GM12892 (cell line): ENCODE measurements around the gene RNF13.
A peak's percentile ranks its signal among the peaks of the same experiment; 100 is the strongest.

Source experiments
- DNase-seq: peaks from one replicate; pipeline ENCODE4 v3.0.0; 2011; ENCODE audit not compliant: insufficient read length
- FAIRE-seq: peaks from 2 replicates; lab custom pipeline; 2011; peaks lifted over from hg19 to GRCh38; lab: Jason Lieb, UNC
- POLR2A ChIP-seq: IDR thresholded peaks from 2 replicates; pipeline ENCODE4 v1.6.1; 2011; ENCODE audit warnings: low read depth, low read length, control low read depth
- POLR2AphosphoS5 ChIP-seq: IDR thresholded peaks from 2 replicates; pipeline ENCODE4 v1.6.1; 2011; ENCODE audit warnings: low read depth, low read length, control low read depth
- TAF1 ChIP-seq: IDR thresholded peaks from 2 replicates; pipeline ENCODE4 v1.6.1; 2011; ENCODE audit warnings: low read depth, mild to moderate bottlenecking, control low read depth, low read length, borderline replicate concordance

Gene RNF13

DNA sequence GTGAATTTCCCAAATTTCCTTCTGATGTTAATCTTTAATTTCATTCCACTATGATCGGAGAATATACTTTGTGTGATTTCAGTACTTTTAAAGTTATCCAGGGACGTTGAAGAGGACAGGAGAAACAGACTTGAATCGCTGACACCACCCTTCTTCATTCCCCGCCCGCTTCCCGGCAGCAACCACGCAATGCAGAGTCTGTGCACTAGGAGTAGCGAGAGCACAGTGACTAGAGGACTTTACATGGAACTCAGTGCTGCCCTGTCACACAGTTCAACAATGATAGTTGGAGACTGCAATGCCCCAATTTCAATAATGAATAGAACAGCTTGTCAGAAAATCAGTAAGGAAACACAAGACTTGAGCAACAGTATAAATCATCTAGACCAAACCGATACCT lies 73.9 kb downstream of the RNF13 start:
- TF ChIP-seq POLR2A = no peak
- no peak for TF ChIP-seq POLR2AphosphoS5
- no peak for TF ChIP-seq TAF1
- DNase-seq (no peak), FAIRE-seq (no peak)

GRCh38 chr3:149891621-149892020 lies 78.6 kb downstream of the RNF13 start:
- FAIRE-seq = no peak
- no peak for DNase-seq
- TF ChIP-seq TAF1 = no peak
- no peak for TF ChIP-seq POLR2A
- no peak for TF ChIP-seq POLR2AphosphoS5

GRCh38 chr3:149892371-149892770 lies 79.4 kb downstream of the RNF13 start:
- no peak for TF ChIP-seq POLR2AphosphoS5
- TF ChIP-seq POLR2A = no peak
- no peak for TF ChIP-seq TAF1
- FAIRE-seq = no peak
- DNase-seq = no peak

GRCh38 chr3:149894205-149894604 lies 81.2 kb downstream of the RNF13 start:
- TF ChIP-seq POLR2AphosphoS5 (no peak), TAF1 (no peak), POLR2A (no peak)
- FAIRE-seq (no peak), DNase-seq (no peak)

DNA sequence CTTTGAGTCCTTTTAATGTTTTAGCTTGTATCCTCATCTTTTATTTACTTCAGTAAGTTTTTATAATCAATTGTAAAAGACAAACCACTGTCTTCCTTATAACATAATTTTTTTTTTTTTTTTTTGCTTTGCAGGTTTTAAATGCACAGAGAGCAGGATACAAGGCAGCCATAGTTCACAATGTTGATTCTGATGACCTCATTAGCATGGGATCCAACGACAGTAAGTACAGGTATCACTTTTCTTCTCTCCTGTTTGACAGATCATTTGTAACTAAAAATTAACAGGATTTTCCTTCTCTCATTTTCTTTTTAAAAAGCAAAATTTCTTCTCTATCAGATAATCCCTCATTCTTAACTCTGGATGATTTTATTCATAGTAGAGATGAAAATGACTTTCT lies 82.3 kb downstream of the RNF13 start:
- DNase-seq (no peak), FAIRE-seq (no peak)
- TF ChIP-seq POLR2A = no peak
- no peak for TF ChIP-seq TAF1
- no peak for TF ChIP-seq POLR2AphosphoS5

GRCh38 chr3:149895769-149896168 lies 82.8 kb downstream of the RNF13 start:
- TF ChIP-seq POLR2AphosphoS5 (no peak), POLR2A (no peak), TAF1 (no peak)
- no peak for DNase-seq
- FAIRE-seq = no peak

- DNase-seq (no peak), FAIRE-seq (no peak)
- TF ChIP-seq POLR2AphosphoS5 (no peak), TAF1 (no peak), POLR2A (no peak)
Measured at GRCh38 chr3:149898771-149899170, 85.8 kb downstream of the RNF13 start.

GRCh38 chr3:149900322-149900721 lies 87.3 kb downstream of the RNF13 start:
- FAIRE-seq (no peak), DNase-seq (no peak)
- TF ChIP-seq POLR2AphosphoS5 = no peak
- TF ChIP-seq POLR2A = no peak
- no peak for TF ChIP-seq TAF1

DNA sequence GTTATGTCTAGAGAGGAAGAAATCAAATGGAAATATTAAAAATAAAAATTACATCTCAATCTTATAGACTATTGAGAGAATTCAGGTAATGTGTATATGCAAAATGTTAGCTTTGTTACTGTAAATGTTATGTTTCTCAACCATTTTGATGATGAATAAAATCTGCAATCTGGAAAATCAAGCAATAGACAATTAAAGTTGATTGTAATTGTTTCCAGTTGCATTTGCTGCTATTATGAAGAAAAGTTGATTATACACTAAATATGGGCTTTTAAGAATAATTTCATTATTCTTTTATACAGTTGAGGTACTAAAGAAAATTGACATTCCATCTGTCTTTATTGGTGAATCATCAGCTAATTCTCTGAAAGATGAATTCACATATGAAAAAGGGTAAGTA lies 88.8 kb downstream of the RNF13 start:
- TF ChIP-seq POLR2AphosphoS5 (no peak), POLR2A (no peak), TAF1 (no peak)
- FAIRE-seq = no peak
- no peak for DNase-seq

DNA sequence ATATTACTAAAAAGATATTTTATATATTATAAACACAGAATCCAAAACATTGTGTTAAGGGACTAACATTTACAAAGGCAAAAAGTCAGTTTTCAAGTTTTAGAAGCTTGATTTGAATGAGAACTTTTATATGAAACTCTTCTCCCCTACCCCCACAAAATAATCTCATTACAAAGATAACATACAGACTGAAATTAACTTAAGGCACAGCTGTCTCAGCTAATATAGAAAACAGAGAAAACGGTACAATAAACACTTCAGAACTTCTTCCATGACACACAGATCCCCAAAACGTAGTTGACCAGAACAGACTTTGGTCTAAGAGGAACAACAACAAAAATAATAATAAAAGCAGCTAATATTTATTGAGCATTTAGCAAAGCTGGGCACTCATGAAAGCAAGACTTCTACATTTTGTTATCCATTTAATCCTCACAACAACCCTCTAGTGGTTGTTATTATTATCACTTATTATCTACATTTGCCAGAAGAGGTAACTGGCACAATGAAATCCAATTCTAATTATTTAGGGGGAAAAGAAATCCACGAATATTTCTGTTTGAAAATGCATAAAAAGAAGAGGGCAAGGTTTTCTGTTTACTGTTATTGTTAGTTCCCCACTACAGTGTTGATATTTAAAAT lies 89.6 kb downstream of the RNF13 start:
- no peak for DNase-seq
- FAIRE-seq = no peak
- no peak for TF ChIP-seq POLR2A
- TF ChIP-seq TAF1 = no peak
- no peak for TF ChIP-seq POLR2AphosphoS5

DNA sequence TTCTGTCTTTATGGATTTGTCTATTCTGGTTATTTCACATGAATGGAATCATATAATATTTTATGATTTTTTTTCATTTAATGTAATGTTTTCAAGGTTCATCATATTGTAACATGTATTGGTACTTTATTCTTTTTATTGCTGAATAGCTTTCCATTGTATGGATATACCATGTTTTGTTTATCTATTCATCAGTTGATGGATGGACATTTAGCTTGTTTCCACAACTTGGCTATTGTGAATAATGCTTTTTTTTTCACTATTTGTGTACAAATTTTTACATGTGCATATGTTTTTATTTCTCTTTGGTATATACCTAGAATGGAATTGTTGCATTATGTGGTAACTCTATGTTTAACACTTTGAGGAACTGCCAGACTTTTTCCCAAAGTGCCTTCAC lies 93.0 kb downstream of the RNF13 start:
- DNase-seq = no peak
- no peak for TF ChIP-seq TAF1
- no peak for TF ChIP-seq POLR2A
- TF ChIP-seq POLR2AphosphoS5 = no peak
- FAIRE-seq = peak; percentile 61

DNA sequence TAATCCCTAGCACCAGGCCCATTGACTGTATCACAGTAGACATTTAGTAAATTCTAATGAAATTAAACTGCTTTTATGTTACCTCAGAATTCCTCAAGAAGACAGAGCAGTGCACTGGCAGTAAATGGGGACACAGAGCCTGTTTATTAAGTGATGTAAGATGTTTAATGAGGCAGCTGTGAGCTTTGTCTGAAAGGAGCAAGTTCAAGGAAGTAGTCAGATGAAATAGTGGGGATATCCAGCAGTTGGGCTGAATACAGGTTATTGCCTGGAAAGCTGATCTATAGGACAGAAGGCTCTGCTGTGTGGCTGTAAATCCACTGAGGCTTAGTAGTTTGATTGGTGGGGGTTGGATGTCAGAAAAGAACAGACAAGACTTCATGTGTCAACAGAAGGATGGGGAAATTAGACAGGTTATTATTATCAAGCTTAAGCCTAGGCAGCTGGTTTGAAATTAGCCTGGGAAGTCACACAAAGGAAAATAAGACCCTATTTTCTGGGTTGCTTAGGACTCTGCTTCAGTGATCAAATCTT lies 95.5 kb downstream of the RNF13 start:
- TF ChIP-seq POLR2A = no peak
- no peak for TF ChIP-seq TAF1
- no peak for TF ChIP-seq POLR2AphosphoS5
- no peak for FAIRE-seq
- DNase-seq = no peak

- FAIRE-seq = no peak
- no peak for TF ChIP-seq POLR2AphosphoS5
- no peak for TF ChIP-seq TAF1
- no peak for TF ChIP-seq POLR2A
- no peak for DNase-seq
Measured at GRCh38 chr3:149909923-149910322, 96.9 kb downstream of the RNF13 start.
